C4-2B (cell line): ENCODE data around the gene MPPE1.
"Not testable (repeated sequence)": the region's sequence is repeated elsewhere in the genome, so short reads cannot be mapped to it uniquely, and the experiment has no call there.

Experiments used
- H3K27ac ChIP-seq: fragments of 450-650 bp; 2 replicates; pipeline ENCODE4 v1.5.1; 2017
- CTCF ChIP-seq: fragments of 450-650 bp; conservative IDR thresholded peaks from 2 replicates; pipeline ENCODE4 v1.5.1; 2017; ENCODE audit warnings: mild to moderate bottlenecking
- ZFX ChIP-seq: fragments of 450-650 bp; IDR thresholded peaks from 2 replicates; pipeline ENCODE4 v1.6.1; 2017

MPPE1 gene

GRCh38 chr18:11901826-11902438 is 6.2 kb downstream of the MPPE1 start:
- no peak for TF ChIP-seq ZFX
- no peak for TF ChIP-seq CTCF
- no peak overlapping the region for H3K27ac ChIP-seq

GRCh38 chr18:11899063-11899462 is 9.1 kb downstream of the MPPE1 start:
- H3K27ac ChIP-seq: no peak overlapping the region
- no peak for TF ChIP-seq ZFX
- no peak for TF ChIP-seq CTCF

- no peak overlapping the region for H3K27ac ChIP-seq
- TF ChIP-seq CTCF (no peak), ZFX (no peak)
Observed at GRCh38 chr18:11897781-11898180, 10.3 kb downstream of the MPPE1 start.

- H3K27ac ChIP-seq: not testable (repeated sequence)
Observed at GRCh38 chr18:11892438-11892837, 15.7 kb downstream of the MPPE1 start.

GRCh38 chr18:11891737-11892136 is 16.4 kb downstream of the MPPE1 start:
- TF ChIP-seq CTCF (no peak), ZFX (no peak)
- H3K27ac ChIP-seq: no peak overlapping the region

GRCh38 chr18:11889284-11889683 is 18.8 kb downstream of the MPPE1 start:
- no peak for TF ChIP-seq CTCF
- TF ChIP-seq ZFX: no peak

GRCh38 chr18:11888726-11889125 is 19.4 kb downstream of the MPPE1 start:
- TF ChIP-seq ZFX (no peak), CTCF (no peak)
- H3K27ac ChIP-seq: no peak overlapping the region

More at GRCh38 chr18:11889284-11889683, 18.8 kb downstream of the MPPE1 start:
- H3K27ac ChIP-seq: no peak overlapping the region
